SIG-M5 (cell line): ENCODE results near the gene PTK7.
"Not testable (repeated sequence)": the region's sequence is repeated elsewhere in the genome, so short reads cannot be mapped to it uniquely, and the experiment has no call there.

Experiments
- DNase-seq: peaks from one replicate; lab custom pipeline; 2025; lab: John Stamatoyannopoulos, UW

PTK7 gene

GRCh38 chr6:43075670-43076463, at the start of gene PTK7:
Gene PTK7, plus strand, starts transcription at chr6:43076314. Its CDS starts 175 bp downstream, at chr6:43076489.
- no peak for DNase-seq

GRCh38 chr6:43026365-43026764, 49.7 kb upstream of the PTK7 start:
- no peak for DNase-seq

GRCh38 chr6:43029120-43029519, 47.0 kb upstream of the PTK7 start:
- no peak for DNase-seq

GRCh38 chr6:43032326-43032725, 43.8 kb upstream of the PTK7 start:
- no peak for DNase-seq

GRCh38 chr6:43033496-43034189, 42.5 kb upstream of the PTK7 start:
- DNase-seq: no peak

- no peak for DNase-seq
Measured at GRCh38 chr6:43034190-43034525, 42.0 kb upstream of the PTK7 start.

- DNase-seq: no peak
Measured at GRCh38 chr6:43035495-43036194, 40.5 kb upstream of the PTK7 start.

- DNase-seq: no peak
Measured at GRCh38 chr6:43036712-43037111, 39.4 kb upstream of the PTK7 start.

- no peak for DNase-seq
Measured at GRCh38 chr6:43037197-43037596, 38.9 kb upstream of the PTK7 start.

GRCh38 chr6:43037706-43038105, 38.4 kb upstream of the PTK7 start:
- no peak for DNase-seq

- no peak for DNase-seq
Measured at GRCh38 chr6:43038727-43039126, 37.4 kb upstream of the PTK7 start.

GRCh38 chr6:43040542-43041257, 35.4 kb upstream of the PTK7 start:
- no peak for DNase-seq

- not testable (repeated sequence) for DNase-seq
Measured at GRCh38 chr6:43041475-43041874, 34.6 kb upstream of the PTK7 start.

- DNase-seq: no peak
Measured at GRCh38 chr6:43043310-43043709, 32.8 kb upstream of the PTK7 start.

GRCh38 chr6:43045371-43045930, 30.7 kb upstream of the PTK7 start:
- DNase-seq: no peak

- DNase-seq: no peak
Measured at GRCh38 chr6:43047998-43048397, 28.1 kb upstream of the PTK7 start.

- no peak for DNase-seq
Measured at GRCh38 chr6:43050981-43051380, 25.1 kb upstream of the PTK7 start.

- DNase-seq: no peak
Measured at GRCh38 chr6:43052225-43052841, 23.8 kb upstream of the PTK7 start.

- DNase-seq: no peak
Measured at GRCh38 chr6:43052842-43053544, 23.1 kb upstream of the PTK7 start.

GRCh38 chr6:43053545-43054205, 22.4 kb upstream of the PTK7 start, which contains the start of gene CUL7:
Gene CUL7, minus strand, starts transcription at chr6:43053851. Its CDS starts 1,063 bp downstream, at chr6:43052788.
- DNase-seq: peak; percentile 59
